DMS114 treated with DMSO at 0.1 percent for 48 hours (cell line): Measurements from ENCODE around the gene NIN.
A peak's percentile ranks its signal among the peaks of the same experiment; 100 is the strongest.
"Not testable (repeated sequence)": the region's sequence is repeated elsewhere in the genome, so short reads cannot be mapped to it uniquely, and the experiment has no call there.

Experiments
- DNase-seq: peaks from one replicate; lab custom pipeline; 2025; ENCODE audit not compliant: unreplicated experiment; lab: John Stamatoyannopoulos, UW

Gene NIN

DNA sequence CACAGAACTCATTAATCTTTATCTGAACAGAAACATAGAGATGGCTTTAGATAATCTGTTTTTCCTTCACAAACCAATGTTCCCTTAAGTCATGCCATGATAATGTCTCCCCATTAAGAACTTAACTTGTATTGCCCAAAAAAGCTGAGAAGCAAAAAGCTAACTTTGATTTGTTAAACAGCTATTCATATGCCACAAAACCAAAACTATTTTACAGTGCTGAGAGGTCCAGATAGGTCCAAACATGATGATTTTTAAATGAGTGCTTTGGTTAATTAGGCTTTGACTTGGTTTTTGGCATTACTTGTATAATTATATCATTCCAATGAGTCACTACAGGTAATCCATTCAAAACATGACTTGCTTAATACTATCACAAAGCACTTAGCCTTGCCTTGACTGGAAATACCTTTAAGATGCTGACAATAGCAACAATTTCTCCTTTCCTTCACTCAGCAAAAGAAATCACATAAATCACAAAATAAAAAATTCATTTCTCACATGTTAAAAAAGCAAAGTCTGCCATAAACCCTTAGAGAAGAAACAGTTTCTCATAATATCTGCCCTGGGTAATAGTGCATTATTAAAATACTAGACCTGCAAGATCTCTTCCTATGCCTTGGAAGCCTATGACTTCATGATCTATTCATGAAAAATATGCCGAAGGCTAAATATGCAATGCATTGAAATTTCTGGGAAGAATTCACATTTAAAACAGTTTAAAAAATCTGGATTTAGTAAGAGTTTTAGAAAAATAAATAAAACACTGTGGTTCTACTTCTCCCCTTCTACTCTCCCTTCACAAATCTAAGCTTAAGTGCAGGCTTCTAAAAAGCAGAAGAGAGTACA, 110.8 kb downstream of the NIN start:
- no peak for DNase-seq

DNA sequence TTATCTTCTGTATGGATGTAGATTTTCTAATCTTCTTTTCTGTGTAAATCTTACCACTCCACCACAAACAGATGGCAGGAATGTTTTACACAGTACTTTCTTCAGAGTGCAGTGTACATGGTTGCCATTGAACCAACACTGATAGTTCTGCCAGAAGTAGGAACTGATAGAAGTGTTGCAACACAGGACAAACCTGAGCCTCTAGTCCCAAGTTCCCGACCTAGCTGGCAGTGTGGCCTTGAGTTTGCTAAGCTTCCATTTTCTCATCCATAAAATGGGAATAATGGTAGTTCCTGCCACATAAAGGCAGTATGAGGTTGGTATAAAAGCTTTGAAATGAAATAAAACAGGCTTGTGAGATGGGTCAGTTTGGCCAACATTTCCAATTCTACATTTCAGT, 112.0 kb downstream of the NIN start:
- no peak for DNase-seq

DNA sequence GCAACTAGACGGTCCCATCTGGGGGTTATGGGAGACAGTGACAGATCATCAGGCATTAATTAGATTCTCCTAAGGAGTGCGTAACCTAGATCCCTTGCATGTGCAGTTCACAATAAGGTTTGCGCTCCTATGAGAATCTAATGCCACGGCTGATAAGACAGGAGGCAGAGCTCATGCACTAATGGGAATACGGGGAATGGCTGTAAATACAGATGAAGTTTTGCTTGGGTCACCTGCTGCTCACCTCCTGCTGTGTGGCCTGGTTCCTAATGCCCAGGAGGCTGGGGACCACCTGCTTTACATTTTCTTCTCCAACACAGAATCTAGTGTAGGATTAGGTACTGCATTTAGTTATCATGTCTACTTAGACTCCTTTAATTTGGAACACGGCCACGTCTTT, 113.2 kb downstream of the NIN start:
- no peak for DNase-seq

DNA sequence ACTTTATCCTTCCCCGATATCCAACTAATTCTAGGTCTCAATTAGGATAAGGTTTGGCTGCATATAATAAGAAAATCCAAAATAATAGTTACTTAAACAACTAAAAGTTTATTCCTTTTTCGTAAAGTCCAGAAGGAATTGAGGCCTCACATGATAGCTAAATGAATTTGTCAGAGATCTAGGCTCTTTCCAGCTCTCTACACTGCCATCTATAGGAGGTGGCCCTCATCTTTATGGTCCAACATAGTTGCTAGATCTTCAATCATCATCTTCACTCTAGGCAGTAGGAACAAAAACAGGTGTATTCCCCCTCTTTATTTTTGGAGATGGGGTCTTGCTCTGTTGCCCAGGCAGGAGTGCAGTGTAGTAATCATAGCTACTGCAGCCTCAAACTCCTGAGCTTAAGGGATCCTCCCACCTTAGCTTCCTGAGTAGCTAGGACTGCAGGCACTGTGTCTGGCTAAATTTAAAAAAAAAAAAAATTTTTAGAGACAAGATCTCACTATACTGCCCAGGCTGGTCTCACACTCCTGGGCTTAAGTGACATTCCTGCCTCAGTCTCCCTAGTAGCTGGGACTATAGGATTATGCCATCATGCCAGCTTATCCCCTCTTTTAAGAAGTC, 116.4 kb downstream of the NIN start:
- peak; percentile 8 for DNase-seq

DNA sequence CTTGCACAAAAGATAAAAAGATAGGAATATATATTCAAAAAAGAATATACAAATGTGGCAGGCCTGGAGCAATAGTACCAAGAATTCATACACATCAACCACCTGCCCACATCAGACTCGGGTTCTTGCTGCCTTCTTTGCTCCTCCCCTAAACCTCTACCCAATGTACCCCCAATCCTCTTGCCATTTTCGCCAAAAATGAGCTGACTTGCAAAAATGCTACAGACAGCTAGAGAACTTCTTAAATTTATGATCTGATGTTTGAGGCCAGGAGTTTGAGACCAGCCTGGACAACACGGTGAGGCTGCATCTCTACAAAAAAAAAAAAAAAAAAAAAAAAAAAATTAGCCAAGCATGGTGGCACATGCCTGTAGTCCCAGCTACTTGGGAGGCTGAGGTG, 119.9 kb downstream of the NIN start:
- DNase-seq, result no peak

DNA sequence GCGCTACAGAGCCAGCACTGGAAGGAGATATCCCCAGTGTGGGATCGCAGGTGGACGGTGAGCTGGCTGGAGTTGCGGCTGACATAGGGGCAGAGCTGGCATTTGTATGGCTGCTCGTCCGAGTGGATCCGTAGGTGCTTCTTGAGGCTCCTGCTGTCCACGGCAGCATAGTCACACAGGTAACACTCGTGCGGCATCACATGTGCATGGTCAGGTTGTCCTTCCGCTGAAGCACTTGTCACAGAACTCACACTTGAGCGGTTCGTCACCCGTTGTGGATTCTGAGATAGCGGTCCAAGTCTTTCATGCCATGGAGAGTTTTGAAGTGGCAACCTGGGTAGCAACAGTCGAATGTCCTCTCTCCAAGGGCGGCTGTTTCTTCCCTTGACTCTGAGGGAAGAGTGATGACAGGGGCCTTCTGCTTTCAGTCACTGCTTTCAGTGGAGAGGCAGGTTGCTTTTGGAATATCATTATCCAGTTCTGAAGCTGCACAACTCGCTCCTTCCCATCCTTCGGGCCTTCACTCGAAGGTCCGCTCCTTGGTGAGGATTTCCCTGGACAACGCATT, 125.9 kb downstream of the NIN start:
- no peak for DNase-seq

DNA sequence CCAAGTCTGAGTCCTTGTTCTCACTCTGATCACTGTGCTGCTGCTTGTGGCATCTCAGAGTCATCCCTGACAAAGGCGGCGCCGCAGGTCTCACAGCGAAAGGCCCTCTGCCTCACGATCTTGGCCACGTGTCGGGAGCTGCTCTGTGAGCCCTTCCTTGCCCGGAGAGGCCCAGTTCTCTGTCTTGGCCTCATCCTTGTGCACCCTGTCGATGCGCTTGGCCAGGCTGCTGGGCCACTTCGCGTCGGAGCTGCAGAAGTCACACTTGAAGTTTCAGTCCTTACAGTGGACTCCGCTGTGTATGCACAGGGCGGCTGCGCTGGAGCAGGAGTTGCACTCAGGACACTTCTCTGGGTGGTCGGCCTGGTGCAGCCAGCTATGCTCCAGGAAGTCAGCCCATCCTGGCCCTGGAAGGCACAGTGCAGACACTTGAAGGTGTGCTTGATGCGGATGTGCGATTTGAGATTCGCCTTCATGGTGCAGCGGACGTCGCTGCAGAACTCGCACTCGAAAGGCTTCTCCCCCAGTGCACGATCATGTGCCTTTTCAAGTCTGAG, 126.4 kb downstream of the NIN start:
- DNase-seq, result no peak

DNA sequence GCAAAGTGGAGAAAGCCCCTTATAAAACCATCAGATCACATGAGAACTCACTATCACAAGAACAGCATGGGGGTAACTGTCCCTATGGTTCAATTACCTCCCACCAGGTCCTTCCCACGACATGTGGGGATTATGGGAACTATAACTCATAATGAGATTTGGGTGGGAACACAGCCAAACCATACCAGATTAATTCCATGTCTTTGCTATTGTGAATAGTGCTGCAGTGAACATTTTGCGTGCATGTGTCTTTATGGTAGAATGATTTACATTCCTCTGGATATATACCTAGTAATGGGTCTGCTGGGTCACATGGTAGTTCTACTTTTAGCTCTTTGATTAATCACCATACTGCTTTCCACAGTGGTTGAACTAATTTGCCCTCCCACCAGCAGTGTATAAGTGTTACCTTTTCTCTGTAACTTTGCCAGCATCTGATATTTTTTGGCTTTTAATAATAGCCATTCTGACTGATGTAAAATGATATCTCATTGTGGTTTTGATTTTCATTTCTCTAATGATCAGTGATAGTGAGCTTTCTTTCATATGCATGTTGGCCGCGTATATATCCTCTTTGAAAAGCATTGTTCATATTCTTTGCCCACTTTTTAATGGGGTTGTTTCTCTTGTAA, 133.2 kb downstream of the NIN start:
- no peak for DNase-seq

DNA sequence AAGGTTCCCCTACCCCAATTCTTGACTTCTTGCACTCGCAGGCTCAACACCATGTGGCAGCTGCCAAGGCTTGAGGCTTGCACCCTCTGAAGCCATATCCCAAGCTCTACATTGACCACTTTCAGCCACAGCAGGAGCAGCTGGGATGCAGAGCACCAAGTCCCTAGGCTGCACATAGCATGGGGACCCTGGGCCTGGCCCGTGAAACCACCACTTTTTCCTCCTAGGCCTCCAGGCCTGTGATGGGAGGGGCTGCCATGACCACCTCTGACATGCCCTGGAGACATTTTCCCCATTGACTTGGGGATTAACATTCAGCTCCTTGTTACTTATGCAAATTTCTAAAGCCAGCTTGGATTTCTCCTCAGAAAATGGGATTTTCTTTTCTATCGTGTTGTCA, 136.7 kb downstream of the NIN start:
- DNase-seq, result not testable (repeated sequence)

DNA sequence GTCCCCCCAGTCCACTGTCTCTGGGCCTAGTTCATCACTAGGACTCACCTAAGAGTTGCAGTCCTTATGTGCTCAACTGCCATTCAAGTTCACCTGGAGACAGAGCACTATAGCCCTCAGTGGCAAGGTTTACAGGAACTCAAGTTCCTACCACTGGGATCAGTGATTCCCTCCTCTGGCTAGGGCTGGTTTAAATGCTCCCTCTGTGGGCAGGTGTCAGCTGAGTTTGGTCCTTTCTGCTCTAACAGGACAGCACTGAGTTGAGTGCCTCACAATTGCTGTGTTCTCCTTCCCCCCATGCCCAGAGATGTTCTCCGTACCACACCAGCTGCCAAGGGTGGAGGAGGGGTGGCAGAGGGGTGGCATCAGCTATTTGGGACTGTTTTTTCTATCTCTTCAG, 142.1 kb downstream of the NIN start:
- no peak for DNase-seq

DNA sequence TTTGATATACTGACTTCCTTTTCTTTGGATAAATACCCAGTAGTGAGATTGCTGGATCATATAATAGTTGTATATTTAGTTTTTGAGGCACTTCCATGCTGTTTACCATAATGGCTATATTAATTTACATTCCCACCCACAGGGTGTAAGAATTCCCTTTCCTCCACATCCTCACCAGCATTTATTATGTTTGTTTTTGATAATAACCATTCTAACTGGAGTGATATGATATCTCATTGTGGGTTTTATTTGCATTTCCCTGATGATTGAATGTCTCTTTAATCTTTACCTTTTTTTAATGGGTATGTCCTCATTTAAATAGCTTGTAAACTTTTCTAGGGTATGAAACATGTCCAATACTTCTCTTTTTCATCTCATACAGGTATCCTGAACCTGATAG, 151.3 kb downstream of the NIN start:
- DNase-seq, result no peak

DNA sequence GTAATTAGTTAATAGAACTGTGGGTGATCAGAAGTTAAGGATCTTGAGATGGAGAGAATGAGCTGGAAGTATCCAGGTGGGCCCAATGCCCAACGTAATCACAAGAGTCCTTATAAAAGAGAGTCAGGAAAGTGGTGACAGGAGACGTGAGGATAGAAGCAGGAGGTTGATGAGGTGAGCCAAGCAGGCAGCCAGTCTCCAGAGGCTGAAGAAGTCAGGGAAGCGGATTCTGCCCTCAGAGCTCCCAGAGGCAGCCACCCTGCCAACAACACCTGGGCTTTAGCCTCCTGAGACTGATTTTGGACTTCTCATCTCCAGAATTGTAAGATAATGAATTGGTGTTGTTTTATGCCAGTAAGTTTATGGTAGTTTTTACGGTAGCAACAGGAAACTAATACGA, 152.8 kb downstream of the NIN start:
- DNase-seq, result no peak

DNA sequence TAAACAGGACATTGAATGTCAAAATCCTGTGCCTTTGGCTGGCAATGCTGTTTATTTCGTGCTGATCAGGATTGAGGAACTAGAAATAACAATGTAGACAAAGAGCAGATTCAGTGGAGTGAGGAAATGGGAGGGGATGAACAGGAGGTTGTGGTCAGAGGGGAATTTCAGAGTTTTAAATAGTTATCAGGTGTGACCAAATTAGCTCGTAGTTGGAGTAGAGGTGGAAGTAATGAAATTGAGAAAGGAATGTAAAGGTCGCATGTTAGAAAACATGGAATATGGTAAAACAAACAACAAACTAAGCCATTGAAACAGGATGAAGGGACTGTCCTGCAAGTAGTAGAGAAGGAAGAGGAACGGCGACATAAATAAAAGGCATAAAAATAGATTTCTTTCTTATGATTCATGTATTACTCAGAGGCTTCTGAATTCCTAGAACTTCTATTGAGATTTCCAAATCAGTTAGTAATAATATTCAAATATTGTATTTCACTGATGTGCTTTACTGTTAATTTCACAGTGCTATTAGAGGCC, 153.4 kb downstream of the NIN start:
- no peak for DNase-seq

DNA sequence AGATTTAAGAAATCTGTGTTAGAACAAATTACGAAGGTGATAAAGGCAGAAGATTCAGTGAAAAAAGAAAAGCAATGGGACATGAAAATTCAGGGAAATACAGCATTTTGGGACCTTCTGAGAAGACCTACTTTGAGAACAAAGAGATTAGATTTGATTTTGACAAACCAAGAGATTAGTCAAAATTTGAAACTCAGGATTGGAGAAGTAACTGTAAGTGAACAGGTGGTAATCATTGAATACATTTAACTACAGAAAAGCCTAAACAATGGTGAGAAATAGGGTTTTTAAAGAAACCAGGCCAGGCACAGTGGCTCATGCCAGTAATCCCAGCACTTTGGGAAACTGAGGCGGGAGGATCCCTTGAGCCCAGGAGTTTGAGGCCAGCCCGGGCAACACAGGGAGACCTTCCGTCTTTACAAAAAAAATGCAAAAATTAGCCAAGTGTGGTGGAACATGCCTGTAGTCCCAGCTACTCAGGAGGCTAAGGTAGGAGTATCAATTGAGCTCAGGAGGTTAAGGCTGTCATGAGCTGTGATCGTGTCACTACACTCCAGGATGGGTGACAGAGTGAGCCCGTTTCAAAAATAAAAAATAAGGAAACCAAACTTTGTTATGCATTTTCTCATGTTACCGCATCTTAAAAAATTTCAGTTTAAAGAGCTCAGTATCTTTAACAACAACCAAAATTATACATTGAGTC, 154.0 kb downstream of the NIN start:
- no peak for DNase-seq

DNA sequence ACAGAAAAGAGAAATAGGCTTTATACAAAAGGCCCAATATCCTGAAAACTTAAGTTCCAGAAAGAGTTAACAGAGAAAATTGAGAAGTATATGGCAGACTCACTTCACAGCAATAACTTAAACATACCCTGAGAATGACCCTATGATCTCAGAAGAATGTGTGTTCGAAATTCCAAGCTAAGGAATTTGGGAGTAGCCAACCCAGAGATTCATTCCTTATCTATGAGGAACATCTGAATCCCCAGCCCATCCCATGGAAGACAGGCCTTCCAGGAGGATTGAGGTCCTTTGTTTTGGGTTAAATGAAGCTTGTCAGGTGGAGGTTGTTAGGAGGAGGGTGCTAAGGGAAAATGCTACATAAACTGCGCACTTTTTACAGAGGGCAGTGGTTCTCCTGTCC, 155.4 kb downstream of the NIN start:
- peak; percentile 71 for DNase-seq

DNA sequence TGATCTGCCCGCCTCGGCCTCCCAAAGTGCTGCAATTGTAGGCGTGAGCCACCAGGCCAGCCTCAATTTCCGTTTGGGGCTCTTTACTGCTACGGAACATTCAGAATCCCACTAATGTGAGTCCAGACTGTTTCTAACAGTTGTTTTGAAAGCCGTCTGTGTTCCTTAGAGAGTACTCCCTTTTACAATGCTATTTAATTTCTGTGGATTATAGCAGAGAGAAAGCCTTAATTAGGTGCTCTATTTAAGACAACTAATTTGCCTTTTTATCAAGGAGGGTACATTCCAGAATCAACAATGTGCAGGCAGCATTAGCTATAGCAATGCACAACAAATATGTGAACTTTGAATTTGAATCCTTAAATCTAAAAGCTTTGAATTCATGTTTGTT, 160.1 kb downstream of the NIN start:
- DNase-seq, result peak; percentile 49

DNA sequence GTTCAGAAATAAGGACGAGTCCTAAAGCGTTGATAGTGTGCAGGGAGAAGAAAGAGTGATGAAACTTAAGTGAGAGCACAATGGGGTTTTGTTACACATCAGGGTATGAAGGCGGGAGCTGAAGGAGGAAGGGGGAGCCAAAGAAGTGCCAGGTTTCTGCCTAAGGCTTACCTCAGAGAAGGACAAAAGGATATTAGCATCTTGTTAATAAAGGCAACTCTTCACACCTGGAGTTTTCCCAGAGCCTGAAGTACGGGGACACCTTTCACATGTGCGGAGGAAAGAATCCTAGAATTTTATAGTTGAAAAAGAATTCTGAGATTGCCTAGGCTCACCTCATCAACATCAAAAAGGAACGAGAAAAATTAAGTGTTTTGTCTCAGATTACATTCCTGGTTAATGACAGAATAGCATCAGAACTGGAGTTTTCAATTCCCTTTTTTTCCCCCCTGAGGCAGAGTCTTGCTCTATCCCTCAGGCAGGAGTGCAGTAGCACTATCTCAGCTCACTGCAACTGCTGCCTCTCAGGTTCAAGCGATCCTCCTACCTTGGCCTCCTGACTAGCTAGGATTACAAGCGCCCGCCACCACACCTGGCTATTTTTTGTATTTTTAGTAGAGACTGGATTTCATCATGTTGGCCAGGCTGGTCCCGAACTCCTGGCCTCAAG, 160.6 kb downstream of the NIN start:
- peak; percentile 29 for DNase-seq
